Retinal pigment epithelial cell (primary cell): Measurements from ENCODE around the gene OR2B6.

Experiments
- DNase-seq: peaks from one replicate; pipeline ENCODE4 v3.0.0-alpha.2; 2010; ENCODE audit warnings: low read depth
- H3K4me3 ChIP-seq: 2 replicates; pipeline ENCODE4 v1.5.1; 2011; ENCODE audit warnings: mild to moderate bottlenecking, low read length, control low read depth, moderate library complexity
- TF ChIP-seq, protein P1 (sequence below): conservative IDR thresholded peaks from 2 replicates; pipeline ENCODE4 v1.5.1; 2011; ENCODE audit warnings: low read depth, low read length, control low read depth, inconsistent platforms

The OR2B6 gene

DNA sequence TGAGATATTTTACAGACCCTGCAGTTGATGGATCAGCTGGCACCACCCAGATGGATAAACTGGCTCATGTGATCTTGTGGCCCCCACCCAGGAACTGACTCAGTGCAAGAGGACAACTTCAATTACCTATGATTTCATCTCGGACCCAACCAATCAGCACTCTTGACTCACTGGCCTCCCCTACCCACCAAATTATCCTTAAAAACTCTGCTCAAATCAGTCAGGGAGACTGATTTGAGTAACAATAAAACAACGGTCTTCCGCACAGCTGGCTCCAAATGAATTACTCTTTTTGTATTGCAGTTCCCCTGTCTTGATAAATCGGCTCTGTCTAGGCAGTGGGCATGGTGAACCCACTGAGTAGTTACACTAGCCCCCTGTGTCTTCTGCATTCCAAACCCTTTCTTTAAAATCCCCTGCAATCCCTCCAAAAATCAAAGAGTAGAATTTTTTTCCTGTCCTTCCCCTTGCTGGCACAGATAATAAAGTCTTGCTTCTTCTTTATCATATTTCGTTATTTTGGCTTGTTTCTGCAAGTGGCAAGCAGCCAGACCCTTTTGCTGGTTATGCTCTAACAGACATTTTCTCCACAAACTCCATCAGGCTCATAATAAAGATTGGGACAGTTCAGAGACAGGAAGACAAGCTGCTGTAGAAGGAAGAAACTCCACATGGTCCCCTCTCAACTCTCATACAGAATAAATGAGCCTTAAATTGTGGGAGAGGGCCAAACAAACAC lies 48.3 kb downstream of the OR2B6 start:
- no peak for DNase-seq
- no peak overlapping the region for H3K4me3 ChIP-seq
- TF ChIP-seq, protein P1, sequence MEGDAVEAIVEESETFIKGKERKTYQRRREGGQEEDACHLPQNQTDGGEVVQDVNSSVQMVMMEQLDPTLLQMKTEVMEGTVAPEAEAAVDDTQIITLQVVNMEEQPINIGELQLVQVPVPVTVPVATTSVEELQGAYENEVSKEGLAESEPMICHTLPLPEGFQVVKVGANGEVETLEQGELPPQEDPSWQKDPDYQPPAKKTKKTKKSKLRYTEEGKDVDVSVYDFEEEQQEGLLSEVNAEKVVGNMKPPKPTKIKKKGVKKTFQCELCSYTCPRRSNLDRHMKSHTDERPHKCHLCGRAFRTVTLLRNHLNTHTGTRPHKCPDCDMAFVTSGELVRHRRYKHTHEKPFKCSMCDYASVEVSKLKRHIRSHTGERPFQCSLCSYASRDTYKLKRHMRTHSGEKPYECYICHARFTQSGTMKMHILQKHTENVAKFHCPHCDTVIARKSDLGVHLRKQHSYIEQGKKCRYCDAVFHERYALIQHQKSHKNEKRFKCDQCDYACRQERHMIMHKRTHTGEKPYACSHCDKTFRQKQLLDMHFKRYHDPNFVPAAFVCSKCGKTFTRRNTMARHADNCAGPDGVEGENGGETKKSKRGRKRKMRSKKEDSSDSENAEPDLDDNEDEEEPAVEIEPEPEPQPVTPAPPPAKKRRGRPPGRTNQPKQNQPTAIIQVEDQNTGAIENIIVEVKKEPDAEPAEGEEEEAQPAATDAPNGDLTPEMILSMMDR, result no peak

DNA sequence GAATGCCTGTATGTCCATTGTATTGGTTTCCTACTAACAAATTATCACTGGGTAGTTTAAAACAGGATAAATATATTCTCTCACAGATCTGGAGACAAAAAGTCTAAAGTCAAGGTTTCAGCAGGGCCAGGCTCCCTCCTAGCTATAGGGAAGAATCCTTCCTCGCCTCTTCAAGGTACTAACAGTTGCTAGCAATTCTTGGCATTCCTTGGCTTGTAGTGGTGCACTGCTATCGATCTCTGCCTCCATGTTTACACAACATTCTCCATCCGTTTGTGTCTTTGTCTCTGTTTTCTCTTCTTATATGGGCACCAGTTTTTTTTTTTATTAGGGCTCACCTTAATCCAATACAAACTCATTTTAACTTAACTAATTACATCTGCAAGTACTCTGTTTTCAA lies 48.9 kb downstream of the OR2B6 start:
- TF ChIP-seq, protein P1, result no peak
- no peak for DNase-seq
- H3K4me3 ChIP-seq, result no peak overlapping the region
